HK-2 (cell line): ENCODE data around the gene SLC4A9.
A peak's percentile ranks its signal among the peaks of the same experiment; 100 is the strongest.

Experiments
- DNase-seq: peaks from one replicate; pipeline ENCODE4 v3.0.0-alpha.2; 2018; ENCODE audit not compliant: unreplicated experiment

Gene SLC4A9

DNA sequence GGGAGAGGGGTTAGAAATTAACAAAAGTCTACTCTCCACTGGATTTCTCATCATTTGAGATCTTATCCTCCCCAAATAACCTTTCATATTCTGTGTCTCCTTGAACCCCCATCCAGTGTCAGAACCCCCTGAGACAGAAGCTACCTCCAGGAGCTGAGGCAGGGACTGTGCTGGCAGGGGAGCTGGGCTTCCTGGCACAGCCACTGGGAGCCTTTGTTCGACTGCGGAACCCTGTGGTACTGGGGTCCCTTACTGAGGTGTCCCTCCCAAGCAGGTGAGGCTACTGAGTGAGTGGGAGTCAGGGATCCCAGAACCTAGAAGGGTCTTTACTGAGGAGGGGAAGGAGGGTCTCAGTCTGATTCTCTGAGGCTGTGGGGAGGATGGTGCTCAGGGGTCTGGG, 1.9 kb downstream of the SLC4A9 start:
- DNase-seq, result no peak

GRCh38 chr5:140362311-140362710, 2.3 kb downstream of the SLC4A9 start:
- no peak for DNase-seq

DNA sequence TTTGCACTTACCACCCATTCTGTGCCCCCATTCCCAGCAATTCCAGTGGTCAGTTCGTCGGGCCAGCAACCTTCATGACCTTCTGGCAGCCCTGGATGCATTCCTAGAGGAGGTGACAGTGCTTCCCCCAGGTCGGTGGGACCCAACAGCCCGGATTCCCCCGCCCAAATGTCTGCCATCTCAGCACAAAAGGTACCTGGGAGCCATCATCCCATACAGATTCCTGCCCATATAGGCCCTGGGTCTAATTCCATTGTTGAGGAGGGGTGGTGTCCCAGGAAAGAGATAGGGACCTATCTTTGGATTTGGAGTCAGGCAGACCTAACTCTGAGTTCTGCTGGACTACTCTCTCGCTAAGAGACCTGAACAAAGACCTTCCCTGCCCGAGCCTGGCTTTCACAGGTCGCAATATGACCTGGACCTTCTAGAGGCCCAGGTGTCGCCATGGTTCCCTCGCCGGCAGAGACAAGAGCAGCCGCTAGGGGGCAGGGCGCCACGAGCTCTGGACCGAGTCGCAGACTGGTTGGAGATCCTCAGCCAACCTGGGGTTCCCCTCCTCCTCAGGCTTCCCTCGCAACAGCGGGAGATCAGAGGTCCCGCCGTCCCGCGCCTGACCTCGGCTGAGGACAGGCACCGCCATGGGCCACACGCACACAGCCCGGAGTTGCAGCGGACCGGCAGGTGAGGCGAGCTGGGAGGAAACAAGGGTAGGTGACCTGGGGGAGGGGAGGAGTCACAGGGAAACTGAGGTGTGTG, 3.1 kb downstream of the SLC4A9 start:
- DNase-seq, result peak; percentile 78

DNA sequence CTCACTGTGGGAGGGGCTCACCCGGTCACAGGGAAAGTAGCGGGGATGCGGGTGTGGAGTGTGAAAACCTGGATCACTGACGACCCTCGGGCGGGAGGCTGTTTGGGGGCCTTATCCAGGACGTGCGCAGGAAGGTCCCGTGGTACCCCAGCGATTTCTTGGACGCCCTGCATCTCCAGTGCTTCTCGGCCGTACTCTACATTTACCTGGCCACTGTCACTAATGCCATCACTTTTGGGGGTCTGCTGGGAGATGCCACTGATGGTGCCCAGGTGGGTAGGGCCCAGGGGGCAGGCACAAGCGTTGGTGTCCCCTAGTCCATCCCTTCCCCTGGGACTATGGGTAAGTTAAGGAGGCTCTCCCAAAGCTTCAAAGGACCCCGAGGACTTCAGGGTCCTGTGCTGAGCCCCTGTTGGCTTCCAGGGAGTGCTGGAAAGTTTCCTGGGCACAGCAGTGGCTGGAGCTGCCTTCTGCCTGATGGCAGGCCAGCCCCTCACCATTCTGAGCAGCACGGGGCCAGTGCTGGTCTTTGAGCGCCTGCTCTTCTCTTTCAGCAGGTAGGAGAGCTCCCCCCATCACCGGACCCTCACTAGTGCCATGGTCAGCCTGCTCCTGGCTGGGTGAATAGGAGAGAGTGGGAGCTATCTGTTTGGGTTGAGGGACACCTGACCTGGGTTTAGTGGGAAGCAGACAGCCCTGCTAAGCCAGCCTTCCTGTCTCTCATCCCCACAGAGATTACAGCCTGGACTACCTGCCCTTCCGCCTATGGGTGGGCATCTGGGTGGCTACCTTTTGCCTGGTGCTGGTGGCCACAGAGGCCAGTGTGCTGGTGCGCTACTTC, 3.9 kb downstream of the SLC4A9 start:
- DNase-seq, result no peak

- DNase-seq, result no peak
These were observed 4.4 kb downstream of the SLC4A9 start for GRCh38 chr5:140364472-140364765.

DNA sequence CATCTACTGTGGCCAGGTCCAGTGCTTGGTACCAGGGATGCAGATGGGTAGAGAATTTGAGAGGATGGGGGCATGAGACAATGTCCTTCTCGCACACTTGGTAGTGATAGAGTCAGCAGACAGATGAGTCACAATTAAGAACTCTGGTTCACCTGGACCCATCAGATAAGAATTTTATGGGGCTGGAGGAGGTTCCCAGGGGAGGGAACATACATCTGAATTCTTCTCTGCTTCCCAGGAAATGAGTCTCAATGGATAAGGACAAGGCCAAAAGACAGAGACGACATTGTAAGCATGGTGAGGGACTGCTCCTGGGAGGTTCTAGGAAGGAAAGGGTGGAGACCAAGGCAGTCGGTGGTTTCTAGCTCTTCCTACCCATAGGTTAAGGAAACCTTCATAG, 5.3 kb downstream of the SLC4A9 start:
- DNase-seq, result no peak

- no peak for DNase-seq
These were observed 5.9 kb downstream of the SLC4A9 start for GRCh38 chr5:140365941-140366340.

DNA sequence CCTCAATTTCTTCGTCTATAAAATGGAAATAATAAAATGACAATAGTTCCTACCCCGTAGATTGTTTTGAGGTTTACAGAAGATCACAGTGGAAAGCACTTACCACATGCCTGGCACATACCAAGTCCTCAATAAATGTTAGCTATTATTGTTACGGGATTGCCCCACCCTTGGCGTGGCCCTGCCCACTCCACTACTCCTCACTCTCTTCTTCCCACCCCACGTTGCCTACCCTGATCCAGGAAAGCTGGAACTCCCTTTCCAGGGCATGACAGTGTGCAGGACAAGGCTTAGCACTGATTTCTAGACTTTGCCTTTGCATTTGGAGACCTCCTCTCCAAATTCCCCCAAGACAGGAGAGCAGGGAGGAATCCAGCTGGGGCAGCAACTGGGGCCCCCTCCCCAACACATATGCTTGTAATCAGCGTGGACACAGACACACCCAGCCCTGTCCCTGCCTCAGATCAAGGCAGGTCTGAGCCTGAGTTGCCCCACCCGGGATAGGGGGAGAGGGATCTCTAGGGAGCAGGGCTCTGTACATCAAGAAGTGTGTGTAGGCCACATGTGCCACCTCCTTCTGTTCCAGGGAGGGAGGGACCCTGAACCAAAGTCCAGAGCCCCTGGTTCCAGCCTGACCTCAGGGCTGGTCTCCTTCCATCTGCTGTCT, 6.7 kb downstream of the SLC4A9 start:
- no peak for DNase-seq

GRCh38 chr5:140367256-140368013, 7.4 kb downstream of the SLC4A9 start:
- no peak for DNase-seq

GRCh38 chr5:140371356-140372151, 11.6 kb downstream of the SLC4A9 start:
- DNase-seq, result no peak

- DNase-seq, result peak; percentile 41
These were observed 13.0 kb downstream of the SLC4A9 start for GRCh38 chr5:140372971-140373487.

GRCh38 chr5:140381351-140381750, 21.4 kb downstream of the SLC4A9 start:
- DNase-seq, result no peak

- DNase-seq, result no peak
These were observed 22.0 kb downstream of the SLC4A9 start for GRCh38 chr5:140381972-140382371.

DNA sequence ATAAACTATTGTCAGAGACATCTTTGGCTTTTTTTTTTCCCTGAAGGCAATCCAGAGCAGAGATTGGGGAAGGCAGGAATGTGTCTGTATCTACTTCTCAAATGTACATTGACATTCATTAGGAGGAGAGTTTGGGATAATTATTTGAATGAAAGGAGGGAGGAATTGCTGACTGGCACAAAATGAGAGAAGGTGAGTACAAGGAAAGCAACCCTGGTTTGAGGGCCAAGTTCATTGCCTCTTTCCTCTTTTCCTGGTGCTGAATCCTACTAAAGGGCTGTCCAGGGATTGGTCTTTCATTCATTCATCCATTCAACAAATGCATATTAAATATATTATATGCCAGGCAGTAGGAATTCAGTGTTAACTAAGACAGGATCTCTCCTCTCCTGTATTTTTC, 22.9 kb downstream of the SLC4A9 start:
- DNase-seq, result no peak

GRCh38 chr5:140383300-140383699, 23.3 kb downstream of the SLC4A9 start:
- DNase-seq, result no peak

GRCh38 chr5:140388052-140388451, 28.1 kb downstream of the SLC4A9 start:
- no peak for DNase-seq

DNA sequence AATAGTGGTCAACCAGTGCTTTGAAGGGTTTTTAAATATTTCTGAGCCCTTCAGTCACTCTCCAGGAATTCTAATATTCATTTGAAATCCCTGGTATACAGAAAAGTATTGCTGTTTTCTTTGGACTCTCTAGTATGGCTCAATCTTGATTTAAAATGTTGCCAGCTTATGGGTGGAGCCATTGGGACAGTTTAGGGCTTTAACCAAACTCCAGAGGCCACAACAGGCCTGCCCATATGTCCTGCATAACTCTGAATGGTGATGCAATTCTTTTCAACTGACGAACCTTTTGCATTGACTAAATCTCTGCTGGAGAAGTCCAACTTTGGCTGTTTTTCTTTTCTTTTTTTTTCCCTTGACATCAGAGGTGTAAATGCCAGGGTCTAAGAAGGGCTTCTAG, 31.3 kb downstream of the SLC4A9 start:
- no peak for DNase-seq

DNA sequence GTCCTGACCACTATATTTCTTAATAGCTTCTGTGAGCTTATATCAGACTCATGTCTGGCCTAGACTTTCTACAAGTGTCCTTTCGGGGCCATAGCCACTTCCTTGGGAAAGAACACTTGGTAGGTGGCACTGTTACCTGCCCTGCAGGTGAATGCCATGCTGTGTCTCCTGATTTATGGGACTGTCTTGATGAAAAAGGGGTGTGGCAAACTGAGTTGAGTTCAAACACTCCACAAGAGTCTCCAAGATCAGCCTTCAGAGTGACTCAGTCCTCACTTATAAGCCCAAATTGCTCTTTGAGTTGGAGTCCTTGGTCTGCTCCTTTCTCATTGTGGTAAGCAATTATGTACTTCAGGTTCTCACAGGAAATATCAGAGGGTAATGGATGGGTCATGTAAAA, 31.7 kb downstream of the SLC4A9 start:
- no peak for DNase-seq

DNA sequence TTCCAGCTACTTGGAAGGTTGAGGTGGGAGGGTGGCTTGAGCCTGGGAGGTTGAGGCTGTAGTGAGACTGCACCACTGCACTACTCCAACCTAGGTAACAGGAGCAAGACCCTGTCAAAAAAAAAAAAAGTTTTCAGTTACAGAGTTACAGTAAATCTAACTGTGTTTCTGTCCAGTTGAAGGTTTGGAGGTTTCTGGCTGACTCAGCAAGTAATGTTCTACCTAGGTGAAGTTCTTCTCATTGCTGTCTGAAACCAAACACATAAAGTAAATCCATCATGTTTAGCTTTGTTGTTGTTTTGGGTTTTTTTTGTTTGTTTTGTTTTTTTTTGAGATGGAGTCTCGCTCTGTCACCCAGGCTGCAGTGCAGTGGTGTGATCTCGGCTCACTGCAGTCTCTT, 33.7 kb downstream of the SLC4A9 start:
- DNase-seq, result no peak

DNA sequence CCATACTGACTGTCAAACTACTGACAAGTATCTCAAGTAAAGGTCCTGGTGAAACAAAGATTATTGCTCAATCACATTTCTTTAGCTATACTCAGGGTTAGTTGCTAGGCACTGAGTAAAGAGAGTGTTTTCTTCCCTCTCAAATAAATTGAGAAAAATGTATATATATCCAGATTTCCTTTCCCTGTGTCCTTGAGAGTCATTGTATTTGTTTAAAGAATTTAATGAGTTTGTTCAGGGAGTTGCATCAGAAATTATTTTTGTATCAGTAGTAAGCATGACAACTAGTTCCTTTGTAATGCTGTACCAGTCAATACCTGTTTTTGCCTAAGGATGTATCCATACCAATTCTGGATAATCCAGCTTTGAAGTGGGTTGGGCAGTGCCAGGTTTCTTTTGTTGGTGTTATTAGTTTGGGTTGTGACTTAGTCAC, 38.4 kb downstream of the SLC4A9 start:
- DNase-seq, result no peak
